Parathyroid adenoma (tissue), 2 donors: ENCODE results near the gene FBN2.

Experiments used
- H2AFZ ChIP-seq: fragments of 300-600 bp; sonication (generic); one replicate; pipeline ENCODE4 v1.7.0; 2017; ENCODE audit warnings: antibody characterized with exemption, mild to moderate bottlenecking
- H3K27ac ChIP-seq: fragments of 300-600 bp; sonication (generic); one replicate; pipeline ENCODE4 v1.7.0; 2017
- H3K27me3 ChIP-seq: fragments of 300-600 bp; sonication (generic); one replicate; pipeline ENCODE4 v1.7.0; 2017; ENCODE audit warnings: low read length; ENCODE audit not compliant: control insufficient read depth, insufficient read depth
- H3K36me3 ChIP-seq: fragments of 300-600 bp; sonication (generic); one replicate; pipeline ENCODE4 v1.7.0; 2017; ENCODE audit warnings: low read length; ENCODE audit not compliant: control insufficient read depth, insufficient read depth
- H3K4me1 ChIP-seq: fragments of 300-600 bp; sonication (generic); one replicate; pipeline ENCODE4 v1.7.0; 2017; ENCODE audit warnings: control low read depth
- H3K4me2 ChIP-seq: fragments of 300-600 bp; sonication (generic); one replicate; pipeline ENCODE4 v1.7.0; 2017; ENCODE audit warnings: low read length
- H3K4me3 ChIP-seq: fragments of 300-600 bp; sonication (generic); one replicate; pipeline ENCODE4 v1.7.0; 2017; ENCODE audit warnings: low read depth, low read length
- H3K79me2 ChIP-seq: fragments of 300-600 bp; sonication (generic); one replicate; pipeline ENCODE4 v1.7.0; 2017; ENCODE audit warnings: control low read depth
- H3K9ac ChIP-seq: fragments of 300-600 bp; sonication (generic); one replicate; pipeline ENCODE4 v1.7.0; 2017; ENCODE audit warnings: mild to moderate bottlenecking
- H3K9me3 ChIP-seq: fragments of 300-600 bp; sonication (generic); one replicate; pipeline ENCODE4 v1.7.0; 2017; ENCODE audit warnings: low read length; ENCODE audit not compliant: control insufficient read depth
- CTCF ChIP-seq: fragments of 300-600 bp; sonication (generic); IDR thresholded peaks from one replicate; pipeline ENCODE4 v1.7.0; 2017; ENCODE audit warnings: antibody characterized with exemption, mild to moderate bottlenecking
- donor health status: primary hyperparathyroidism.

The FBN2 gene

GRCh38 chr5:128414469-128414868 lies 123.6 kb downstream of the FBN2 start:
- H3K79me2 ChIP-seq = no peaks in the 10 kb centered on the region
- no peak overlapping the region for H3K4me2 ChIP-seq
- H3K27me3 ChIP-seq = no peaks in the 10 kb centered on the region
- H3K36me3 ChIP-seq = no peaks in the 10 kb centered on the region
- H3K4me1 ChIP-seq = no peaks in the 10 kb centered on the region
- no peaks in the 10 kb centered on the region for H3K9me3 ChIP-seq
- H2AFZ ChIP-seq = no peak overlapping the region
- H3K27ac ChIP-seq = no peak overlapping the region
- TF ChIP-seq CTCF = no peak
- H3K9ac ChIP-seq = no peak overlapping the region
- H3K4me3 ChIP-seq = no peak overlapping the region

- Histone ChIP-seq H3K9ac (no peak overlapping the region), H3K27me3 (no peaks in the 10 kb centered on the region), H3K27ac (no peak overlapping the region), H2AFZ (no peak overlapping the region), H3K4me3 (no peak overlapping the region), H3K79me2 (no peaks in the 10 kb centered on the region), H3K4me2 (no peak overlapping the region), H3K36me3 (no peaks in the 10 kb centered on the region), H3K4me1 (no peaks in the 10 kb centered on the region), H3K9me3 (no peaks in the 10 kb centered on the region)
- no peak for TF ChIP-seq CTCF
These were observed 124.7 kb downstream of the FBN2 start for GRCh38 chr5:128413356-128413755.

- Histone ChIP-seq H3K79me2 (no peaks in the 10 kb centered on the region), H3K9ac (no peak overlapping the region), H2AFZ (no peak overlapping the region), H3K9me3 (no peaks in the 10 kb centered on the region), H3K27ac (no peak overlapping the region), H3K4me1 (no peaks in the 10 kb centered on the region), H3K4me3 (no peak overlapping the region), H3K36me3 (no peaks in the 10 kb centered on the region), H3K4me2 (no peak overlapping the region), H3K27me3 (no peaks in the 10 kb centered on the region)
- TF ChIP-seq CTCF = no peak
These were observed 125.7 kb downstream of the FBN2 start for GRCh38 chr5:128412145-128412930.

DNA sequence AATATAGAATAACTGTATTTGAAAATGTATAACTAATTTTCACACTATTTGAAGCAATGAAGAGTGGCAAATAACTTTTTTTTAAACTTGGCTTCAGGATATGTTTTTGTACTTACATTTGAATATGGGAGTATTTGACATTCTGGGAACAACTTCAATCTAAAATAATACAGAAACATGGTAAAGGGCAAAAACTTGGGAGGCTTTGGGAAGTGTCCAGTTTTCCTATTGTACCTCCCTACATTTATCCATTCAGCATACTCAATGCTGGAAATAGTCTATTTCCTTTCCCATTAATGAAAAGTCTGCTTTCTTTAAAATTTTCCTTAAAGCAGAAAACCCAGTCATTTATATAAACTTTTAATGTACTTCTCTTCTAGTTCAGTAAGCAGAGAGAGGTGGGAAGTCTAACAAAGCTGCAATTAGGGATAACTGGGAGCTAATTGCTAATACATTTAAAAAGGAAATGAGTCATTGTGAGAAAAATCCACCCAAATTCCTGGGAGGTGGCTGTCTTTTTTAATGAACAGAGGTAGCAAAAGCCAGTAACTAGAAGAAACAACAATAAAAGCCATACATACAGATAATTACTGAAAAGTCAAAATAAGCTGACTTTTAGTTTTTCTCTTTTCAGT lies 128.8 kb downstream of the FBN2 start:
- no peak overlapping the region for H3K27ac ChIP-seq
- H3K9ac ChIP-seq = no peak overlapping the region
- no peak overlapping the region for H2AFZ ChIP-seq
- H3K4me1 ChIP-seq = no peaks in the 10 kb centered on the region
- no peaks in the 10 kb centered on the region for H3K79me2 ChIP-seq
- no peaks in the 10 kb centered on the region for H3K36me3 ChIP-seq
- TF ChIP-seq CTCF = no peak
- no peak overlapping the region for H3K4me2 ChIP-seq
- H3K9me3 ChIP-seq = no peaks in the 10 kb centered on the region
- H3K27me3 ChIP-seq = no peaks in the 10 kb centered on the region
- H3K4me3 ChIP-seq = no peak overlapping the region
